COLO829 (cell line): Measurements from ENCODE around the gene C2orf69.

Source experiments
- DNase-seq: peaks from one replicate; pipeline ENCODE4 v3.0.0; 2012; ENCODE audit warnings: low spot score

Gene C2orf69

DNA sequence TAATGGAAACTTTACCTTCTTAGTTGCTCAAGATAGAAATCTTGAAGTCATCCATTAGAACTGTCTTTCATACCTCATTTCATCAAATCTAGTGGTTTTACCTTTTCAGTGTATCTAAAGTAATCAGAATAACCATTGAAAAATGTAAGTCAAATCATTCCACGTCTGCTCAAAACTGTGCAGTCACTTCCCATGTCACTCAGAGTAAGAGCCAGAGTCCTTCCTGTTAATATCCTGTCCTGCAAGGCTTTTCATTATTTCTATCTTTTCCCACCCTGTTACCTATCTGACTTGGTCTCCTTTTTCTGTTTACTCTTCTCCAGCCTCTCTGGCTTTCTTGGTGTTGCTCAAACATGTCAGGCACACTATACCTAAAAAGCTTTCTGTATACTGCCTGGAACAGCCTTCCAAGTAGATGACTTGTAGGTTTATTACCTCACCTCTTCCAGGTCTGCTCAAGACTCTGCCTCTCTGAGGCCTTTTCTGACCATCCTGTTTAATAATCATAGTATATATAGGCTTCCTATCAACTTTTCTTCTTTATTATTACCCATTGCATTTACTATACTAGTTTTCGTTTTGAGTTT is 3.4 kb downstream of the C2orf69 start:
- no peak for DNase-seq

DNA sequence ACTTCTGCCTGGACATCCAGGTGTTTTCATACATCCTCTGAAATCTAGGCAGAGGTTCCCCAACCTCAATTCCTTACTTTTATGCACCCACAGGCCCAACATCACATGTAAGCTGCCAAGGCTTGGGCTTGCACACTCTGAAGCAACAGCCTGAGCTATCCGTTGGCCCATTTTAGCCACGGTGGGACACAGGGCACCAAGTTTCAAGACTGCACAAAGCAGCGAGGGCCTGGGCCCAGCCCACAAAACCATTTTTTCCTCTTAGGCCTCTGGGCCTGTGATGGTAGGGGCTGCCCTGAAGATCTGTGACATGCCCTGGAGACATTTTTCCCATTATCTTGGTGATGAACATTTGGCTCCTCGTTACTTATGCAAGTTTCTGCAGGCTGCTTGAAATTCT is 5.9 kb downstream of the C2orf69 start:
- no peak for DNase-seq

DNA sequence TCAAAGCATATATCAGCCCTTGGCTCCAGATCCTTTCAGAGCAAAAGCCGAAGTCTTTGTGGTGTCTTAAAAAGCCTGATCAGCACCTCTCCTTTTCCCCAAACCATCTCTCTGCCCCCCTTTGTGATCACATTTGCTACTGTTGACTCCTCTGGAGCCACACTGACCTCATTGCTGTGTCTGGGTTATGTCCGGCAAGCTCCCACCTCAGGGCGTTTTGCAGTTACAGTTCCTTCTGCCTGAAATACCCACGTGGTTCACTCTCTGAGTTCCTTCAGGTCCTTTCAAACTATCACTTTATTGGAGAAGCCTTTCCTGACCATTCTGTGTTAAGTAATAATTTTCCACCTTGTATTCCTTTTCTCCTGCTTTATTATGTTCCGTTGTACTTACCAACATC is 11.8 kb downstream of the C2orf69 start:
- peak; percentile 8 for DNase-seq

GRCh38 chr2:199923924-199924323 is 12.8 kb downstream of the C2orf69 start:
- no peak for DNase-seq

GRCh38 chr2:199926806-199927205 is 15.7 kb downstream of the C2orf69 start:
- no peak for DNase-seq

DNA sequence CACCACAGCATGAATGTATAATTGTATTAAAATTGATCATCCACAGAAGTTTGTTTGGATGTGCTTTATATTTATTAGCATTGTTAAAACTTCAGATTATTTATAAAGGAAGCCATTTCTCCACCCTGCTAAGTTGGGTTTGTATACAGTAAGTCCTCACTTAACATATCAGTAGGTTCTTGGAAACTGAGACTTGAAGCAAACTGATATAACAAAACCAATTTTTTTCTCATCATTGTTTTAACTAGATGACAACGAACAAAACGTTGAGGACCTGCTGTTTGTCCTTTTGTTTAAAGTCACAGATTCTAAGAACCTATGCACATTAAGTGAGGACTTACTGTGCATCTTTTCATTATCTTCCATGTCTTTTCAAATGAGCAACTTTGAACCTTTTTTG is 17.1 kb downstream of the C2orf69 start:
- no peak for DNase-seq

DNA sequence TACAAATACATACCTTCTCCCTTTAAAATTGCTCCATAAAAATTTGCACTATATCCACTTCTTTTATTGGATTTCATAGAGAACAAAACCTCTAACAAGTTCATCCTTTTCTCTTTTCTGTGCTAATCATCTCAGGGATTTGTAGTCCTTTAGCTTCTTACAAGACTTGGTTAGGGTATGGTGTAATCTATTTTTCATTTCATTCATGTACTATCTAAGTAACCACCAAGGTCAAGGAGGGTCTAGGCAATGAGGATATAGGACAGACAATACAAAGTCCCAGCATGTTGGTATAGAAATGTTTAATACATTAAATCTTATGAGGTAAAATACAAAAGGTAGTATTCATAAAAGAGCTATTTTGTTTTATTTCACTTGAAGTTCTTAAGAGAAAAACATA is 17.5 kb downstream of the C2orf69 start:
- no peak for DNase-seq

DNA sequence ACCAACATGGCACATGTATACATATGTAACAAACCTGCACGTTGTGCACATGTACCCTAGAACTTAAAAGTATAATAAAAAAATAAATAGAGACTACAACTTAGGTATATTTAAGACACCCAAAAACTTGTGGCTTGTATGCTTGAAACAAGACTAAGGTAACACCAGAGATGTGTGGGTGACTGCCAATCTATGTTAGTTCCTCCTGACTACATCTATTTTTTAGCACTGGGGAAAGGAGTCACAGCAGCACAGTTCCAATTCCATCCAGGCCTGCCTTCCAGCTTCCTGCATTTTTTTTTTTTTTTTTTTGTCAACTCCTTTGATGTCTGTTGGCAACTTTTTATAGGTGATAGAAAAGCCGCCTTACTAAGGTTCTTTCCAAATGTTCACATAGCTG is 18.2 kb downstream of the C2orf69 start:
- DNase-seq, result no peak

GRCh38 chr2:199932312-199932855 is 21.3 kb downstream of the C2orf69 start:
- DNase-seq, result no peak

GRCh38 chr2:199933466-199933865 is 22.4 kb downstream of the C2orf69 start:
- peak; percentile 39 for DNase-seq

- DNase-seq, result no peak
These were observed 25.5 kb downstream of the C2orf69 start for GRCh38 chr2:199936554-199936953.

DNA sequence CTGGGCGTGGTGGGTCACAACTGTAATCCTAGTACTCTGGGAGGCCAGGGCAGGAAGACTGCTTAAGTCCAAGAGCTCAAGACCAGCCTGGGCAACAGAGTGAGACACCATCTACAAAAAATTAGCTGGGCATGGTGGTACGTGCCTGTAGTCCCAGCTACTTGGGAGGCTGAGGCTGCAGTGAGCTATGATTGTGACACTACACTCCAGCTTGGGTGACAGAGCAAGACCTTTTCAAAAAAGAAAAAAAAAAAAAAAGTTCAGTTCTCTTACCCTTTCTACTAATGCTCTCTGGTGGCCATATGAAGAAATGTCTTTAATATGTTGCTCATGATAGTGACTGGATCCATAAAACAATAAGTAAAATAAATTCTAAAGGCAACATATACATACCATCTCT is 29.3 kb downstream of the C2orf69 start:
- DNase-seq, result no peak

GRCh38 chr2:199943373-199943772 is 32.3 kb downstream of the C2orf69 start:
- DNase-seq, result no peak

DNA sequence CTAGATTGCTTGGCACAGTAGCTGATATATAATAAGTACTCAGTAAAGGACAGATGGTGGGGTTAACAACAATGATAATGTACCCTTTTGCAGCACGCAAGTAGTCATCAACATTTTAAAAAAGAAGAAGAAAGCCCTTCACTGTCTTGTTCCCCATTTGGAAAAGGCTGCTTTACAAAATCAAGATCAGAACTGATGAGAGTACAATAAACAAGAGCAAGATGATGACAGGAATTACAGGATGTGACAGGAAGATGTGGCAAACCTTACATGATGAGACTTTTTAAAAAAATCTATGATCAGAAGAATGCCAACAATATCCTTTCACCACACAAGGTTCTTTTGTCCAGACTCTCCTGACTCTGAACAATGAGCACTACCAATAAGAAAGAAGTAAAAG is 35.1 kb downstream of the C2orf69 start:
- peak; percentile 54 for DNase-seq

DNA sequence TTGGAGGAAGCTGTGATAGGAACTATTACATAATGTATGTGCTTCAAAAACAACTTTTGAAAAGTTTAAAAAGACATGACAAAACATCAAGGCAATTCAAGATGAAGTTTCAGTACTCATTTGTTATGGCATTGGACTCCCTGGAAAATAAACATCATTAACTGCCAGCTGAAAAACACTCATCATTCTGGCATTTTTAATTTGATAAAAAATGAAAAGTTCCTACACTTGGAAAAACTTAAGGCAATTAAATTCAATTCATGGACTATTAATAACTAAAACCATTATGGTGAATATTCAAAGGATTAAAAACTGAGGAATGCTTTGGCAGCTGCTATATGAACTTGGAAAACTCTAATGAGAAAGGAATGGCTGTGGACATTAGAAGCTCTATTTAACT is 35.7 kb downstream of the C2orf69 start:
- DNase-seq, result peak; percentile 15

- DNase-seq, result no peak
These were observed 39.3 kb downstream of the C2orf69 start for GRCh38 chr2:199950396-199950795.

DNA sequence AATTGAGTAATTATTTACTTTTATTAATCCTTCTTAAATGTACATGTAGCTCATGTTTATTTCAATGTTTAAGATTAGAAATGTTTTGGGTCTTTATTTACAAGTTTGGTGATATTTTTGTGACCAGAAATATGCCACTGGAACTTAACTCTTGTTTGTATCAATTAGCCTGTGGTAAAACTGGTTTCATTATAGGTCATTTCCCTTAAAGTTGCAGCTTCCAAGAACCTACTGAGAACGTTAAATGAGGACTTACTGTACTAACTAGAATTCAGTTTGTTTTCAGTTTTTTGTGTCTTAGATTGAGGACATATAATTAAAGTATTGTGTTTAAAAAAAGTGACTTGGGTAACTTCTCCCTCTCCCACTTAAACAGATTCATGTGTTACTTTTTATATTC is 39.9 kb downstream of the C2orf69 start:
- no peak for DNase-seq

DNA sequence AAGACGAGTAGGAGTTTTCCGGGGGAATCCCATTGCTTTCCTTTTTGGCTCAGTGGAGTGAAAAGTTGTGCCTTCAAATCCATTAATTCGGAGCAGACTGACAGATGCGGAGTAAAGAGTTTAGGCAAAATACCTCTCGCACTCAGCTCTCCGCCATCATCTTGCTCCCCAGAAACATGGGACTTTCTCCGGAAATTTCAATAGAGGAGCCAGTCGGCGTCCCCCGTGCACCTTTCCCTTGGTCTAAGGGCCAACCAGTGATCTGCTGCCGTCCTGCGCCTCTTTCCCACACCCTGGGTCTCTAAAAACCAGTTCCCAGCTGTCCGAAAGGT is 43.9 kb downstream of the C2orf69 start:
- DNase-seq, result peak; percentile 61

GRCh38 chr2:199955339-199956061 is 44.4 kb downstream of the C2orf69 start, which contains the start of the genes MAIP1 and TYW5:
TSS of gene MAIP1 (plus strand) at chr2:199955582. CDS start at chr2:199955799, 217 bp downstream.
TSS of gene TYW5 (minus strand) at chr2:199955491. CDS start at chr2:199955470, 21 bp downstream.
- peak; percentile 88 for DNase-seq

DNA sequence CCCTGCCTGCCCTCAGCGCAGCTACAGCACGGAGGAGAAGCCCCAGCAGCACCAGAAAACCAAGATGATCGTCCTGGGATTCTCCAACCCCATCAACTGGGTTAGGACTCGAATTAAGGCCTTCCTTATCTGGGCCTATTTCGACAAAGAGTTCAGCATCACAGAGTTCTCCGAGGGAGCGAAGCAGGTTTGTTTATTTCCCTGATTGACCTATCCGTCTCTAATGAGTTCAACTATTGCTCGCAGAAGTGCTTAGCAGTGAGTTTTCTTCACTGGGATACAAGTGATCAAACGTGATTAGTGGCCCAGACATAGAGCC is 44.9 kb downstream of the C2orf69 start:
- no peak for DNase-seq

GRCh38 chr2:199958014-199958413 is 46.9 kb downstream of the C2orf69 start:
- DNase-seq, result no peak

DNA sequence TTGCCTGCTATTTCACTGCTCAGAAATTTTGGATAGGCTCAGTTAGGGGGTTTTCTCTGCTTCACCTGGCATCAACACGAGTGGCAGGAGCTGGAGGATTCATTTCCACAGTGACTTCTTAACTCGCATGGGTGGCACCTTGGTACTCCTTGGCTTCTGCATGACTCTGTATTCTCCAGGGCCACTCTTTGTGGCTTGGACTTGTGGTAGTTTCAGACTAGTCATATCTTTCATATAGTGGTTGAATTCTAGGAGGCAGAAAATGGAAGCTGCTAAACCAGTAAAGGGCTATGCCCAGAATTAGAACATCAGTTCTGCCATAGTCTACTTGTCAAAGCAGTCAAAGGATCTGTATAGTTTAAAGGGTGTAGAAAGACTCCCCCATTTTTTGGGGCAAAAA is 51.1 kb downstream of the C2orf69 start:
- DNase-seq, result no peak

- peak; percentile 8 for DNase-seq
These were observed 55.3 kb downstream of the C2orf69 start for GRCh38 chr2:199966405-199966804.

DNA sequence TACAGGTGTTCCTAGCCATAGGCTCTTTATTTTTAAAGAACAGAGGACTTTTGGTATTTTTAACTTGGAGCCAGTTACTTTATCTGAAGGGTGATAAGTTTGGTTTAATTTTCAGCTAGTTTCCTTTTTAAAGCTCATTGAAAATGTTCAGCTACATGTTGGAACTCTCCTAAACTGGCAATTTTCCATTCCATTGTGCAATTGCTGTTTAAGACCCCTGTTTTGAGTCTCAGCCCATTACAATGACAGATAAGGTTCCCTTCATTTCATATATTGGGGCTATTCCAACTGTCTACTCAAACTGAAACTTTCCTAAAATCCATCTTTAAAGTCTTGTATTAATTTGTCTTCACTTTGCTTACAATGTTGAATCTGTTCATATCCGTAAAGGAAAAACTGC is 55.9 kb downstream of the C2orf69 start:
- DNase-seq, result no peak
